ENCODE data around the gene KLHL28.

Gene KLHL28, protein sequence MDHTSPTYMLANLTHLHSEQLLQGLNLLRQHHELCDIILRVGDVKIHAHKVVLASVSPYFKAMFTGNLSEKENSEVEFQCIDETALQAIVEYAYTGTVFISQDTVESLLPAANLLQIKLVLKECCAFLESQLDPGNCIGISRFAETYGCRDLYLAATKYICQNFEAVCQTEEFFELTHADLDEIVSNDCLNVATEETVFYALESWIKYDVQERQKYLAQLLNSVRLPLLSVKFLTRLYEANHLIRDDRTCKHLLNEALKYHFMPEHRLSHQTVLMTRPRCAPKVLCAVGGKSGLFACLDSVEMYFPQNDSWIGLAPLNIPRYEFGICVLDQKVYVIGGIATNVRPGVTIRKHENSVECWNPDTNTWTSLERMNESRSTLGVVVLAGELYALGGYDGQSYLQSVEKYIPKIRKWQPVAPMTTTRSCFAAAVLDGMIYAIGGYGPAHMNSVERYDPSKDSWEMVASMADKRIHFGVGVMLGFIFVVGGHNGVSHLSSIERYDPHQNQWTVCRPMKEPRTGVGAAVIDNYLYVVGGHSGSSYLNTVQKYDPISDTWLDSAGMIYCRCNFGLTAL

DNA sequence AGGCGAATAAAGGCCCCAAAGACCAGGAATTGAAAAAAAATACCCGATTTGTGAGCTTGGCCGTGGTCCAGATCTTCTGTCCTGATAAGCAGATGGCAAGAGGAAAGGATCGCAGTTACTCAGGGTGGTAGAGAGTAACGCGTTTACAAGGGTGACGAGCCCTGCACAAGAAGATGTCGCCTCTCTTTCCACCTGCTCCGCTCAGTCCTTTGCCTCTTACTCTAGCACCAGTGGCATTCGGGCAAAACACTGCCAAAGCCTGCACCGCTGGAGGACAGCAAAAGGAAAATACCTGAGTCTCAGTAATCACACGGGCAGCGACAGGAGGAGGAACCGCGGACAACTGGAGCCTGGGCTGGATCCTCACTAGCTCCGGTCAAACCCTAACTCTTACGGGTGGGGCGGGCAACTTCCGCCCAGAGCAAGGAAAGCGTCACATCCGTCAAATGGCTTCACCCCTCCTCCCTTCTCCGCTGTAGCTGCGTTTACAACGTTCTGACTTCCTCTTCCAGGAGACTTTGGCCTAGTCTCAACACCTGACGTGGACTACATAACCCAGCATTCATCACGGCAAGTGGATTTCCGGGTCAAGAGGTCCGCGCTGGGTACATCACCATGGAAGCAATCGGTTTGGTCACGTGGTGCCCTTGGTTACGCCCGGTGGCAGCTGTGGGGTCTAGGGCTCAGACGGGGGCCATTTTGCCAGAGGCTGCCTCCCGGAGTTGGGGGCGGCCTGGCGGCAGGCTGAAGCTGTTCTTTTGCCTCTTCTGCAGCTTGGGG, at the start of gene KLHL28, which contains the start of gene TOGARAM1:
KLHL28 (minus strand) TSS at position 394 of the 780 bp plus-strand sequence. CDS start 16,019 bp downstream, outside the sequence.
TOGARAM1 (plus strand) TSS at position 637 of the 780 bp plus-strand sequence. CDS start 232 bp downstream, outside the sequence.
- Histone ChIP-seq H3K27ac (ENCODE audit: low read depth, low read length) (peak within 1 kb of the TSS; percentile 83), H3K9ac (ENCODE audit: low read length) (peak within 1 kb of the TSS; percentile 66), H3K4me1 (ENCODE audit: control insufficient read depth, insufficient read depth, low read length) (peaks cover 20% of the 10 kb centered on the region), H3K27me3 (ENCODE audit: control insufficient read depth, insufficient read depth, low read length) (no peaks in the 10 kb centered on the region), H3K36me3 (ENCODE audit: control insufficient read depth, insufficient read depth, low read length) (no peaks in the 10 kb centered on the region), H3K4me3 (ENCODE audit: low read length) (peak within 1 kb of the TSS; percentile 94)

DNA sequence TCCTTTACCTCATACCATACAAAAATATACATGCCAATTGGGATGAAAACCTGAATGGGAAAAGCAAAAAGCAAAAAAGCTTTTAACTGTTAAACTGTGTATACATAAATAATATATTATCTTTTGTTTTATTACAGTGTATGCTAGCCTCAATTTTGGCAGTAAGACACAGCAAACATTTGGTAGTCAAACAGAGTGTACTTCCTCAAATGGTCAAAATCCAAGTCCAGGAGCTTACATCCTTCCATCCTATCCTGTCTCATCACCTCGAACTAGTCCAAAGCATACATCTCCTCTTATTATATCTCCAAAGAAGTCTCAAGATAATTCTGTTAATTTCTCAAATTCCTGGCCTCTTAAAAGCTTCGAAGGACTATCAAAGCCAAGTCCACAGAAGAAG, 42.2 kb upstream of the KLHL28 start:
- no peak overlapping the region for H3K9ac ChIP-seq (ENCODE audit: low read length)
- no peaks in the 10 kb centered on the region for H3K27me3 ChIP-seq (ENCODE audit: control insufficient read depth, insufficient read depth, low read length)
- no peak overlapping the region for H3K4me3 ChIP-seq (ENCODE audit: low read length)
- H3K36me3 ChIP-seq (ENCODE audit: control insufficient read depth, insufficient read depth, low read length) = no peaks in the 10 kb centered on the region
- H3K27ac ChIP-seq (ENCODE audit: low read depth, low read length) = no peak overlapping the region
- no peaks in the 10 kb centered on the region for H3K4me1 ChIP-seq (ENCODE audit: control insufficient read depth, insufficient read depth, low read length)

DNA sequence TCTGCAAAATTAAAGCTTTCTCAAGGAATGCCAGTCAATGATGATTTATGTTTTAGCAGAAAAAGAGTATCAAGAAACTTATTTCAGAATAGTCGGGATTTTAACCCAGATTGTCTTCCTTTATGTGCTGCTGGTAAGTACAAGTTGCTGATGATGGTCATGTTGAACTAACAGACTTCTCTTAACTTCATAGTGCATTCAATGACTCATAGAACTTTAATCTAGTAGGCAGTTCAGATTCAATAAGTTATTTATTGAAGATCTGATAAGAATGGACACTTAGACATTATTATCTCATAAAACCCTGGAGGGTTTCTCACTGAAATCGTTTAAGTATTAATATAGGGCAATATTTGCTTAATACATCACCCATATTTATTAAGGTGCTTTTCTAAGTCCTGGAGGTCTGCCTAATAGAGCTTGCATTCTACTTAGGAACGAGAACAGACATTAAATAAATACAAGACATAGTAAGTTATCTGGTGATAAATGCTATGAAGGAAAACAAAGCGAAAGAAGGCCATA, 34.1 kb upstream of the KLHL28 start:
- Histone ChIP-seq H3K27me3 (ENCODE audit: control insufficient read depth, insufficient read depth, low read length) (no peaks in the 10 kb centered on the region), H3K27ac (ENCODE audit: low read depth, low read length) (no peak overlapping the region), H3K4me3 (ENCODE audit: low read length) (no peak overlapping the region), H3K4me1 (ENCODE audit: control insufficient read depth, insufficient read depth, low read length) (no peaks in the 10 kb centered on the region), H3K36me3 (ENCODE audit: control insufficient read depth, insufficient read depth, low read length) (peaks cover 2% of the 10 kb centered on the region), H3K9ac (ENCODE audit: low read length) (no peak overlapping the region)

DNA sequence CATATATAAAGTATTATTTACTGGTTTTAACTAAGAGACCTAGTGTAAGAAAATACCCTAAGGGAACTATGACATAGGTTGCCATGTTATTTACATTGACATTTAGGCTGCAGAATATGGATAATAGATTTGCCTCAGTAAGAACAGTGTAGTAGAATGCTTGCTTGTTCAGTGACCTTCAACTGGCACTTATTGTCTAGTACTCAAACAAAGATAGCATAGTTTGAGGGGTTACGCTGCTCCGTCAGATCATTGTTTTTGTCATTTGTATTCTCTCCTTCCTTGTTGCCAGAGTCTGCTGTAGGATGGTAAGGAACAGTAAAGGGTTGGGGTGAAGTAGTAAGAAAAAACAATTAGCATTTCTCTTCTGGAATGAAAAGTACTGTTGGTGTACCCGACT, 33.4 kb upstream of the KLHL28 start:
- no peak overlapping the region for H3K27ac ChIP-seq (ENCODE audit: low read depth, low read length)
- H3K4me1 ChIP-seq (ENCODE audit: control insufficient read depth, insufficient read depth, low read length) = no peaks in the 10 kb centered on the region
- H3K27me3 ChIP-seq (ENCODE audit: control insufficient read depth, insufficient read depth, low read length) = no peaks in the 10 kb centered on the region
- no peak overlapping the region for H3K9ac ChIP-seq (ENCODE audit: low read length)
- peaks cover 2% of the 10 kb centered on the region for H3K36me3 ChIP-seq (ENCODE audit: control insufficient read depth, insufficient read depth, low read length)
- no peak overlapping the region for H3K4me3 ChIP-seq (ENCODE audit: low read length)

DNA sequence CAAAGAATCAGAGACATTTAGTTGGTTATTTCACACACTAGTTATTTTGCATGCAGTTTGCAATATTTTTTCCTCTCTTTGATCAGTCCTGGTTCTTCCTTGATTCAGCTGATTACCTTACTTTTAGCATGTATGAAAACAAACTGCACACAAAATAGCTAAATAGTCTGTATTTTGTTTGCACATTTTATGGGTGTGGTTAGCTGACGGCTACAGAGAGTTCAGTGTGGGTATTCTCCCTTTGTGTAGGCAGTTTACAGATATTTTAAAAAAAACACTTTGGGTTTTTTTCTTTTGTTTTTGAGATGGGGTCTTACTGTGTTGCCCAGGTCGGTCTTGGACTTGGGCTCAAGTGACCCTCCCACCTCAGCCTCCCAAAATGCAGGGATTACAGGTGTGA, 28.8 kb upstream of the KLHL28 start:
- H3K27me3 ChIP-seq (ENCODE audit: control insufficient read depth, insufficient read depth, low read length) = no peaks in the 10 kb centered on the region
- no peak overlapping the region for H3K4me3 ChIP-seq (ENCODE audit: low read length)
- peaks cover 3% of the 10 kb centered on the region for H3K4me1 ChIP-seq (ENCODE audit: control insufficient read depth, insufficient read depth, low read length)
- H3K9ac ChIP-seq (ENCODE audit: low read length) = no peak overlapping the region
- H3K36me3 ChIP-seq (ENCODE audit: control insufficient read depth, insufficient read depth, low read length) = no peaks in the 10 kb centered on the region
- no peak overlapping the region for H3K27ac ChIP-seq (ENCODE audit: low read depth, low read length)

DNA sequence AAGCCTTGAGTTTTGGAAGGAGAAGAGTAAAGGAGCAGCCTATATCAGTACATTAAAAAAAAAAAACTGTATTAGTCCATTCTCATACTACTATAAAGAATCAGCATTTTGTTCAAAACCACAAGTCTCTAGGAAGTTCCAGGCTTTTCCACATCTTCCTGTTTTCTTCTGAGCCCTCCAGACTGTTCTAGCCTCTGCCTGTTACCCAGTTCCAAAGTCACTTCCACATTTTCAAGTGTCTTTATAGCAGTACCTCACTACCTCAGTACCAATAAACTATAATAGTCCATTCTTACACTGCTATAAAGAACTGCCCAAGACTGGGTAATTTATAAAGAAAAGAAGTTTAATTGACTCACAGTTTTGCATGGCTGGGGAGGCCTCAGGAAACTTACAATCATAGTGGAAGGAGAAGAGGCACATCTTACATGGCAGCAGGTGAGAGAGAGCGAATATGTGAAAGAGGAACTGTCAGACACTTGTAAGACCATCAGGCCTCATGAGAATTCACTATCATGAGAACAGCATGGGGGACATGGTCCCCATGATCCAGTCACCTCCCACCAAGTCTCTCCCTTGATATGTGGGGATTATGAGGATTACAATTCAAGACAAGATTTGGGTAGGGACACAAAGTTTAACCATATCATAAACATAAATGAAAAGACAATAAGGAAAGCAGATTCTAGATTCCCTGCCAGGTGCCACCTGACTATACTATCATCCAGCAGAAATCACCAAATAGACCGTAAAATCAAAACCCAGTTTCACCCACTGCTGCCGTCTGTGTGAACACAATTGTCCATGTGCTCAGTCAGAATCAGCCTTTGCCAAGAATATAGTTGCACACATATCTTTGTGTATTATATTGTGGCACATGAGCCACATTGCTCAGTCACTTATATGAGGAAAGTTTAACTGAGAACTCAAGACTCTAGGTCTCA, 28.0 kb upstream of the KLHL28 start:
- no peak overlapping the region for H3K4me3 ChIP-seq (ENCODE audit: low read length)
- no peaks in the 10 kb centered on the region for H3K27me3 ChIP-seq (ENCODE audit: control insufficient read depth, insufficient read depth, low read length)
- no peak overlapping the region for H3K9ac ChIP-seq (ENCODE audit: low read length)
- peaks cover 3% of the 10 kb centered on the region for H3K4me1 ChIP-seq (ENCODE audit: control insufficient read depth, insufficient read depth, low read length)
- H3K36me3 ChIP-seq (ENCODE audit: control insufficient read depth, insufficient read depth, low read length) = no peaks in the 10 kb centered on the region
- H3K27ac ChIP-seq (ENCODE audit: low read depth, low read length) = no peak overlapping the region

DNA sequence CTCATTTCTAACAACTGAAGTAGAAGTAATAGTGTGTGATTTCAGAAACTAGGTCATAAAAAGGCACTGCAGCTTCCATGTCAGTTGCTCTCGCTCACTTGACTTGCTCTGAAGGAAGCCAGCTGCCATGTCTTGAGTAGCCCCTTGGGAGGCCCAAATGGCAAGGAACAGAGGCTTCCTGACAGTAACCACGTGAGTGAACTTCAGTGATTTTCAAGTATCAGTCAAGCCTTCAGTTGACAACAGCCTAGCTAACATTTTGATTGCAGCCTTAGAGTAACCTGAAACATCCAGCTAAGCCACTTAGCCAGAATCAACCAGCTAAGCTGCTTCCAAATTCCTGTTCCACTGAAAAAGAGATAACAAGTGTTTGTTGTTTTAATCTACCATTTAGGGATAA, 26.9 kb upstream of the KLHL28 start:
- Histone ChIP-seq H3K27ac (ENCODE audit: low read depth, low read length) (no peak overlapping the region), H3K9ac (ENCODE audit: low read length) (no peak overlapping the region), H3K36me3 (ENCODE audit: control insufficient read depth, insufficient read depth, low read length) (no peaks in the 10 kb centered on the region), H3K27me3 (ENCODE audit: control insufficient read depth, insufficient read depth, low read length) (no peaks in the 10 kb centered on the region), H3K4me1 (ENCODE audit: control insufficient read depth, insufficient read depth, low read length) (peaks cover 3% of the 10 kb centered on the region), H3K4me3 (ENCODE audit: low read length) (no peak overlapping the region)

DNA sequence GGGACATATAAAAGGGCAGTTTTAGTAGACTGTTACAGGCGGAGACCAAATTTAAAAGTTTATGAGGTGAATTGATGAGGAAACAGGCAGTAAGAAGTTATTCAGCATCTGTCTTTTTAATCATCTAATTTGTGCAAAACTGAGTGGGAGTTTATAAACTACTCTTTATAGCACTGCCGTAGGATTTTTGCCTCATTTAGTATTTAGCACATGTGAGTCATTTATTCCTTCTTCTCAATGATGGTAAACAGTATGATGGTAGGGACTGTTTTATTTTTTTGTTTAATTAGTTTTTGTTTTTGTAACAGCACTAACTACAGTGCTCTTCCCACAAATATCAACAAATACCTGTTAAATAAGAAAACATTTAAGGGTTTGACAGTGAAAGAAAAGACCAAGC, 20.8 kb upstream of the KLHL28 start:
- no peak overlapping the region for H3K9ac ChIP-seq (ENCODE audit: low read length)
- peaks cover 5% of the 10 kb centered on the region for H3K4me1 ChIP-seq (ENCODE audit: control insufficient read depth, insufficient read depth, low read length)
- H3K36me3 ChIP-seq (ENCODE audit: control insufficient read depth, insufficient read depth, low read length) = no peaks in the 10 kb centered on the region
- H3K4me3 ChIP-seq (ENCODE audit: low read length) = no peak overlapping the region
- H3K27me3 ChIP-seq (ENCODE audit: control insufficient read depth, insufficient read depth, low read length) = no peaks in the 10 kb centered on the region
- no peak overlapping the region for H3K27ac ChIP-seq (ENCODE audit: low read depth, low read length)

DNA sequence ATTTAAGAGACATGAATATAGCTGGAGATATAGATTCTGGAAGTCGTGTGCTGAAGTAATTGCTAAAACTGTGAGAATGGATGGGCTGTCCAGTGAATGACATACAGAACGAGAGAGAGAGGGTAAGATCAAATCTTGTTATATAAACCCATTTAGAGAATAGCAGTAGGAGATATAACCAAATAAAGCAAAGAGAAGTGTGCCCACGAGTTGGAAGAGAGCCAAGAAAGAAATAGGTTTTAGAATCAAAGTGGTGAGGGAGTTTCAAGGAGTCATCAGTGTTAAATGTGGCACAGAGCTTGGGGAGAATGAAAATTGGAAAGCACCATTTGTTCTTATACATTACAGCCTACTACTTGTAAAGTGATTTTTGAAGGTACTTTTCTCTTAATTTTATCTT, 19.5 kb upstream of the KLHL28 start:
- H3K9ac ChIP-seq (ENCODE audit: low read length) = no peak overlapping the region
- H3K4me1 ChIP-seq (ENCODE audit: control insufficient read depth, insufficient read depth, low read length) = peaks cover 5% of the 10 kb centered on the region
- no peak overlapping the region for H3K27ac ChIP-seq (ENCODE audit: low read depth, low read length)
- no peaks in the 10 kb centered on the region for H3K27me3 ChIP-seq (ENCODE audit: control insufficient read depth, insufficient read depth, low read length)
- no peak overlapping the region for H3K4me3 ChIP-seq (ENCODE audit: low read length)
- no peaks in the 10 kb centered on the region for H3K36me3 ChIP-seq (ENCODE audit: control insufficient read depth, insufficient read depth, low read length)

DNA sequence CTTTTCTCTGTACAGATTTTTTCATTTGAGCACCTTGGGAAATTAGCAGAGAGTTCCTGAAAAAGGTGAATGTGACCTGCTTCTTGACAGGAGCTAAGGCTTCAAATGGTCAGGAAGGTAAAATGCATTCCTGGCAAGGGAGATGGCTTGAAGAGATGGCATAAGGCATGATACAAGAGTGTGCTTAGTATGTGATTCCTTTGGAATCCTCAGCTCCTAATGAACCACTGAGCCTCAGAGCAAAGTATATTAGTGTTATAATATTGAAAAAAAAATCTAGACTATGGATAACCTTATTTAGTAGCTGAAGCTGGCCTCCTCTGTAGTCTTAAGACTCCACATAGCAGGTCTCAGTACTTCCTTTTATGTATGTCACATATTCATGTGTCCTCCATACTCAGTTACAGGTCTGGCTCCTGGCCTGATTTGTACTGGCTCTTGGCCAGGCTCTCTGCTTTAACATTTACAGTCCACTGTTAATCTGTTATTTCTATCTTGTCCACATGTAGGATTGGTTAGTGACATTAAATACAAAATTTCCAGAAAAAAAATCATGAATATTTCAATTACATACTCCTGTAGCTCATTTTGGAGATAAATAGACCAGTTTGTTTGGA, 18.1 kb upstream of the KLHL28 start:
- no peaks in the 10 kb centered on the region for H3K36me3 ChIP-seq (ENCODE audit: control insufficient read depth, insufficient read depth, low read length)
- H3K27me3 ChIP-seq (ENCODE audit: control insufficient read depth, insufficient read depth, low read length) = no peaks in the 10 kb centered on the region
- peaks cover 5% of the 10 kb centered on the region for H3K4me1 ChIP-seq (ENCODE audit: control insufficient read depth, insufficient read depth, low read length)
- H3K9ac ChIP-seq (ENCODE audit: low read length) = no peak overlapping the region
- no peak overlapping the region for H3K4me3 ChIP-seq (ENCODE audit: low read length)
- no peak overlapping the region for H3K27ac ChIP-seq (ENCODE audit: low read depth, low read length)

DNA sequence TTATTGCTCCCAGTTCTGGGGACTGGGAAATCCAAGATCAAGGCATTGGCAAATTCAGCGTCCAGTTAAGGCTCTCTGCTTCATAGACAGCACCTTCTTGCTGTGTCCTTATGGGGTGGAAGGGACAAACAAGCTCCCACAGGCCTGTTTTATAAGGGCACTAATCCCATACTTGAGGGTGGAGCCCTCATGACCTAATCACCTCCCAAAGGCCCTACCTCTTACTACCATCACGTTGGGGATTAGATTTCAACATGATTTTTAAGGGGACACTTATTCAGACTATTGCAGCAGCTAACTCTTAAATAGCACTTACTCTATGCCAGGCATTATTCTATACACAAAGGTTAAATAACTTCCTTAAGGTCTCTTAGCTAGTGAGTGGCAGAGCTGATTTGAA, 17.5 kb upstream of the KLHL28 start:
- Histone ChIP-seq H3K27ac (ENCODE audit: low read depth, low read length) (no peak overlapping the region), H3K36me3 (ENCODE audit: control insufficient read depth, insufficient read depth, low read length) (no peaks in the 10 kb centered on the region), H3K27me3 (ENCODE audit: control insufficient read depth, insufficient read depth, low read length) (no peaks in the 10 kb centered on the region), H3K4me1 (ENCODE audit: control insufficient read depth, insufficient read depth, low read length) (peaks cover 5% of the 10 kb centered on the region), H3K9ac (ENCODE audit: low read length) (no peak overlapping the region), H3K4me3 (ENCODE audit: low read length) (no peak overlapping the region)

Measured in rectal smooth muscle tissue (tissue), 1 donor.